DMS79 treated with DMSO at 0.1 percent for 48 hours (cell line): ENCODE results near the gene RAB4A.

Source experiments
- DNase-seq: peaks from one replicate; lab custom pipeline; 2025; lab: John Stamatoyannopoulos, UW

RAB4A gene

DNA sequence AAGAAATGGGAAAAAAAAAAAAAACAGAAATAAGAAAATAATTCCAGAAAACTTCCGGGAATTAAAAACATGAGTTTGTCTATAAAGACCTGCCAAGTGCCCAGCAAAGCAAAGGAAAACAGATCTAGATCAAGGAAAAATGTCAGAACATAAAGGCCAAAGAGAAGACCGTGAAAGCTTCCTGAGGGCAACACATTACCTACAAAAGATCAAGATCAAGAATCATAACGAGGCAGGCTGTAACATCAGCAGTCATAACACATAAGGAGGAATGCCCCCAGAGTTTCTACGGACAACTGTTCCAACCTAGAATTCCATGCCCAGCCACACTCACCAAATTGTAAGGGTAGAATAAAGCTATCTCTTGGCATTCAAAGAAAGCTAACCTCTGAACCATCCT is 68.2 kb downstream of the RAB4A start:
- no peak for DNase-seq

DNA sequence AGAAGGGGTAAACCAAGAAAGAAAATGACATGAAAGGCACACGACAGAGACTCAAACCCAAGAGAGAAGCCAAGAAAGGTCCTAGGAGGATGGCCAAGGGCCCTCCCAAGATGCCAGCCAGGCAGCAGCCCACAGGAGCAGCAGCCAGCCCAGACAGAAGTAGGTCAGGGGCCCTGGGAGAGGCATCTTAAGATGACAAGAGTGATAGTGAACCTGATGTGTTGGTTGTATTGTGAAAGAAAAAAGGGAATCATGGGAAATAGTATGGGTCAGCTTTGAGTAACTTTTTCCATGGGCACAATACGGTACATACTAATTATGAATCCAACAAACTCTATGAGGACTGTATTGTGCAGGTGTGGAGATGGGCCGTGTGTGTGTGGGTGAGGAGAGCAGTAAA is 68.6 kb downstream of the RAB4A start:
- DNase-seq, result no peak

DNA sequence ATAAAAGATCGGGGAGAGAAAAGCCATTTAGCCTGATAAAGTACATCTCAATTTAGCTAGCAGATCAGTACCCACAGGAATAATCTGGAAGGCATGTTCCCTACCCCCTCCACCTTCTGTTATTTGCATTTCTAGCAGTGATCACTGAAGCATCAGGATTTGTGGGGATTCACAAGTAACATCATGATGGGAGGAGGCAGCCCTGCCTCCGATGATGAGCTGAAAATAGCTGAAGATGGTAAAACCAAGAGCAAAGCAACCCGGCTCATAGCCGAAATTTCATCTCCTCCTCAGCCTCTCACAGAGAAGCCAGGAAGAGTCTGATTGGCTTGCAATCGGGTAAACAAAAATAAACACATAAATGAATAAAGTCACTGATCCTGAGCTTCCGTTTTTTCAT is 69.6 kb downstream of the RAB4A start:
- no peak for DNase-seq

DNA sequence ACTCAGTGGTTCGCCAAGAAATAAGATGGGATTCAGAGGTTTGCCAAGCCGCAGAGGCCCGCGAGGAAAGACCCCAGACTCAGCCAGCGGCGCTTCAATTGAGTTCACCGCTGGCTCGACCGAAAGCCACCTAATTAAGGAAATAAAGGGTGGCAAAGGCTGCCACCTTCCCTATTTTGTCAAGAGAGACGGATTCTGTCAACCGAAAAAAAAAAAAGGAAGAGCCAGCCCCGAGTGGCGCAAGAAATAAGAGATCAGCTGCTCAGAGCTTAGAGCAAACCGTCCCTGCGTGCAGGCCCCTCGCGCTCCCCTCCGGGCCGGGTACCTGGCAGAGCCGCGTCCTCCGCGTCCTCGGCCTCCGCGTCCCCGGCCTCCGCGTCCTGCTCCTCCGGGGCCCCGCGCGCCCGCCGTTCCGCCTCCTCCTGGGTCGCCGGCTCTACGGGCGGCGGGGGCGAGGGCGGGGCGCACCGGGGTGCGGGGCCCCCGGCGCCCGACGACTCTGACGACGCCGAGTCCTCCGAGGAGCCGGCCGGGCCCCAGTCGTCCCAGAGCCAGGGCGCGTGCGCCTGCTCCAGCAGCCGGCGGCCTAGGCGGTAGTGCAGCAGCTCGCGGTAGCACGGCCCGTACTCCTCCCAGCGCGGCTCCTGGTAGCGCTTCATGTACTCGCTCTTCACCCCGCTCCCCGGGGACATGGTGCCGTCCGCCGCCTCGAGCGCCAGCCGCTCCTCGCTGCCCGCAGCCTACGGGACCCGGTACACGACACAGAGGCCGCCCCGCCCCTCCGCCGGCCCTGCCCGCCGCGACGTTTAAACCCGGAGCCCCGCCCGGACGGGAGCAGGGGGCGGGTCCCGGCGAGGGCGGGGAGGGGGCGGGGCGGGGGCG is 71.1 kb downstream of the RAB4A start:
- peak; percentile 73 for DNase-seq

DNA sequence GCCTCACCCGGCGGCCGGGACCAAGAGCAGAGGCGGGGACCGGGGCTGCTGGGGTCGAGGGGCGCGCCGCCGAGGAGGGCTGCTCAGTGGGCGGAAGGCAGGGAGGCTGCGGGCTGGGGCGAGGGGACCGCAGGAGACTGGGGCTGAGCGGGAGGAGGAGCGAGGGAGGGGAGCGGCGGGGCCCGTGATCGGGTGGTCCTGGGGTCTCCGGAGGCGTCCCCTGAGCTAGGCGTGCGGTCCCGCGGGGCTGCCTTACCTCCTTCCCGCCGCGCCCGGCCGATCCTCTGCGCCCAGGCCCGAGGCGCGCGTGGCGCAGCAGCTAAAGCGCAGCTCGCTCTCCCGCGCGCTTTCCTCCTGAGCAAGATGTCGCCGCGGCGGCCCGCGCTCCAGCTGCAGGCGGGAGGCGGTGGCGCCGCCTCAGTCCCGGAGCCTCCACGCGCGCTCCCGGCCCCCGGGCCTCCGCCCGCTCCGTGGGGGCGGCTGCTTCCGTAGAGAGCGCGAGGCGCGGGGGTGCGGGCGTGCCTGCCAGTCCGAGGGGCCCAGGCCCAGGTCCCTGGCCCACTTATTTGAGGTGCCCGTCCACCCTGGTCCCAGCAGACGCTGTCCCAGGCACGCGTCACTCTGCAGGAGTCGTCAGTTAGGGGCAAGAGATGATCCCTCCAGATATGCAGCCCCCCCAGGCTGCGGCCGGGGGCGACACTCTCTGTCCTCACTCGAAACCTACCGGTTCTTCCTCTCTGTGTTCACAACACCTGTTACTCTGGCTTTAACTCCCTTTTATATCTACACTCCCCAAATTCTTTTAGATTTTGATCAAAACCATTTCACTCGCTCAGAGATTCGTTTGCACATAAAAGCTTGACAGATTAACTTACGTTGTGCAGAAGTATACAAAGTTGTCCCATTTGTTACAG is 72.0 kb downstream of the RAB4A start, which contains the start of gene CCSAP:
TSS of gene CCSAP (minus strand) at position 392 of the 914 bp plus-strand sequence. CDS start 582 bp downstream, outside the sequence.
- DNase-seq, result peak; percentile 51

DNA sequence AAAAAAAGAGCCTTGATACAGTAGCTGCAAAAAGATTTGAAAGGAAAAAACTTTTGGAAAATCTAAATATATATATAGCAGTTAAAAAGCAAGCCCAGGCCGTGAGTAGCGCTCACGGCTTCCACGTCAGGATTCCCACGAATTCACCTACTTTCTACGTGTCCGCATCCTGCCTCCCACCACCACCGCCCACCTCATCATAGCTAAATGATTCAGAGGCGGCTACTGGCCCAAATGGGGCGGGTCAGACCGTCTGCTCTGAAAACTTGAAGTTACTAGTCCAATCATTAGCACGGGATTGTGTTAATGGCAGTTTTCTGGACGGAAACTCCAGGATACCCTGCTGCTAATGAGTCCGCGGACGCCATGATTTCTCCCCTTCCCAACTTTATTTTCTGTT is 73.2 kb downstream of the RAB4A start:
- no peak for DNase-seq

DNA sequence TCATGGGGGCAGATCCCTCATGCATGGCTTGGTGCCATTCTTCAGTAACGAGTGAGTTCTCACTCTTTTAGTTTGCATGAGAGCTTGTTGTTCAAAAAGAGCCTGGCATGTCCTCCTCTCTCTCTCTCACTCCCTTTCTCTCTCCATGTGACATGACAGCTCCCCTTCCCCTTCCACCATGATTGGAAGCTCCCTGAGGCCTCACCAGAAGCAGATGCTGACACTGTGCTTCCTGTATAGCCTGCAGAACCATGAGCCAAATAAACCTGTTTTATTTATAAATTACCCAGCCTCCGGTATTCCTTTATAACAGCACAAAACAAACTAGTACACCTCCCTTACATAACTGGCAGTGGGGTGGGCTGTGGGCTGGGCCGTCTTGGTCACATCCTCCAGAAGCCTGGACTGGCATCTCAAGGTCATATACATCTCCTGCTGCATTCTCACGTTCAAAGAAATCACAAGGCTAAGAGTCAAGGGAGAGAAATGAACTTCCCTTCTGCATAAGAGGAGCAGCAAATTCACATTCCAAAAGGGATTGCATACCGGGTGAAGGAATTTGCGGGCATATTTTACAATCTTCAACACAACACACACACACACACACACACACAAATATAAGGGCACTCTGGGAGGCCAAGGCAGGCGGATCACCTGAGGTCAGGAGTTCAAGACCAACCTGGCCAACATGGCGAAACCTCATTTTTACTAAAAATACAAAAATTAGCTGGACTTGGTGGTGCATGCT is 74.2 kb downstream of the RAB4A start:
- no peak for DNase-seq

DNA sequence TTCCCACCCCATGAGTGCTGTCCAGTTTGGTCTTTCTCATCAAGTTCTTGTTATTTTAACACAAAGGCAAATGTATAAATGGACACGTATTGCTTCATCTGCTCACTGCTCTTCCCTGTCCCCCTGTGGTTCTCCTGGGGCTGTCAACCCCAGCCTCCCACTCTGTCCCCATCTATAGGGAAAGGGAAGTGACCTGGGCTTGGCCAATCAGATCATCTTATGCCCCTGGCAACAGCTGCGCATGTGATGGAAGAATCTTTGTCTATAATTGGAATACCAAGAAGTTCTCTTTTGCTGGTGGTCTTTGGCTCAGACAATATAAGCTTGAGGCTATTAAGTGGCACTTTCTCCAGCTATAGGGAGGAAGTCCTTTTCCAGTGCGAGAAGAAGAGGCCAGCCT is 76.6 kb downstream of the RAB4A start:
- no peak for DNase-seq

DNA sequence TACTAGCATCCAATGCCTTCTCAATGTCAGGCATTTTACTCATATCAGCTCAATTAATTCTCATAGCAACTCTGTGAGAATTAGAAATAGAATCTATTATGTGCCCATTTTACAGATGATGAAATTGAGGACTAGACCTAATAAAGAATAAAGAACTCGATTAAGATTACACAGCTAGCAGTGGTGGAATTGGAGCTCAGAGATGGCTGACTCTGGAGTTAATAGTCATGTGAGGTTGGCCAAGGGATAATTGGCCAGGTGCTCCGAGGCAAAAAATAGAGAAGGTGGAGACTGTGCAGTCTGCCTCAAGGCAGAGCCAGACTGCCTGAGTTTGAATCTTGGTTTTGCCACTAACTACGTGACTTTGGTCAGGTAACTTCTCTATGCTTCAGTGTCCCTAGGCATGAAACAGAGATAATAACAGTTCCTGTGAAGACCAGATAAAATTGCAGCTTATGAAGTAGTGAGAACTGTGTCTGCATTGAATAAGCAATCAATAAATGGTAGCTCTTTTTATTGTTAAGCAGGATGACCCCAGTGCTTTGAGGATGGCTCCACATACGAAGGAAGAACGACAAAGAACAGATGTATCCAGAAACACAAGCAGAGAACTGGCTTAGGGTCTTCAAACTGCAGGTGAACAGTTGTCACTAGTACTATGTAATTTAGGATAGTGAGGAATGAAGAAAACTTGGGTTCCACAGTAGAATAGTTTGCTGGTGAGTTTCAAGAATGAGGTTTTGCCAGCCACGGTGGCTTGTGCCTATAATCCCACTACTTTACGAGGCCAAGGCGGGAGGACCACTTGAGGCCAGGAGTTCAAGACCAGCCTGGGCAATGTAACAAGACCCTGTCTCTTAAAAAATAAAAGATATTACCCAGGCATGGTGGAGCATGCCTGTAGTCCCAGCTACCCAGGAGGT is 78.8 kb downstream of the RAB4A start:
- DNase-seq, result no peak

DNA sequence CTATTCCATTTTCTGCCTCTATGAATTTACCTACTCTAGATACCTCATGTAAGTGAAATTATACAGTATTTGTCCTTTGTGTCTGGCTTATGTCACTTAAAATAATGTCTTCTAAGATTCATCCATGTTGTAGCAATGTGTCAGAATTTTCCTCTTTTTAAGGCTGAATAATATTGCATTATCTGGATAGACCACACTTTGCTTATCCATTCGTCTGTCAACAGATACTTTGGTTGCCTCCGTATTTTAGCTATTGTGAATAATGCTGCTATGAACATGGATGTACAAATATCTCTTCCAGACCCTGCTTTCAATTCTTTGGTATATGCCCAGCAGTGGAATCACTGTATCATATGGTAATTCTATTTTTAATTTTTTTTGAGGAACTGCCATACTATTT is 82.1 kb downstream of the RAB4A start:
- DNase-seq, result no peak

DNA sequence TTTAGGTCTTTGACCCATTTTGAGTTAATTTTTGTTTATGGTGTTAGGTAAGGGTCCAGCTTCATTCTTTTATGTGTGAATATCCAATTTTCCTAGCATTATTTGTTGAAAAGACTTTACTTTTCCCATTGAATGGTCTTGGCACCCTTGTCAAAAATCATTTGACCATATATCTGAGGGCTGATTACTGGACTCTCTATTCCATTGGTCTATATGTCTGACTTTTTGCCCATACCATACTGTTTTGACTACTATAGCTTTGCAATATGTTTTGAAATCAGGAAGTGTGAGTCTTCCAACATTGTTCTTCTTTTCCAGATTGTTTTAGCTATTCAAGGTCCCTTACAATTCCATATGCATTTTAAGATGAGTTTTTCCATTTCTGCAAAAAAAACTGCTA is 83.3 kb downstream of the RAB4A start:
- no peak for DNase-seq
